ENCODE data around the gene SIX1.

SIX1 gene

DNA sequence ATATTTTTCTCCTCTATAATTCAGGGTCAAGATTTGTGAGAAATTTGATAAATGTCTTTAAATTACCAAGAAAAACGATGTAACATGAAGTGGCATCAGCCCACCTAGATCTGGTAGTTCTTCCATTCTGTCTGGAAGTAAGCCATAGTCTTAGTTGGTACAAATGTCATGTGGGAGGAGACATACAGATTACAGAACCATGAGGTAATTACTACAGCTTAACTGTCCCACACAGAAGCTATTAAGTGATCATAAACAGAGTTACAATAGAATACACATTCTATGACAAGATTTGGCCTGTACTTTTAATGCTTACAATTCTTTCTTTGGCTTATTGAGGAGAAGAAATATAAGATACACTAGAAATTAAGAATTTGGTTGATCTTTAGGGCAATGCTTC lies 13.7 kb upstream of the SIX1 start:
- in situ Hi-C loops (cut with MboI; ENCODE audit: low sequenced_read_pairs, unreplicated experiment): no loop called here
- no peak for DNase-seq (ENCODE audit: low spot score)
- TF ChIP-seq, protein P1, sequence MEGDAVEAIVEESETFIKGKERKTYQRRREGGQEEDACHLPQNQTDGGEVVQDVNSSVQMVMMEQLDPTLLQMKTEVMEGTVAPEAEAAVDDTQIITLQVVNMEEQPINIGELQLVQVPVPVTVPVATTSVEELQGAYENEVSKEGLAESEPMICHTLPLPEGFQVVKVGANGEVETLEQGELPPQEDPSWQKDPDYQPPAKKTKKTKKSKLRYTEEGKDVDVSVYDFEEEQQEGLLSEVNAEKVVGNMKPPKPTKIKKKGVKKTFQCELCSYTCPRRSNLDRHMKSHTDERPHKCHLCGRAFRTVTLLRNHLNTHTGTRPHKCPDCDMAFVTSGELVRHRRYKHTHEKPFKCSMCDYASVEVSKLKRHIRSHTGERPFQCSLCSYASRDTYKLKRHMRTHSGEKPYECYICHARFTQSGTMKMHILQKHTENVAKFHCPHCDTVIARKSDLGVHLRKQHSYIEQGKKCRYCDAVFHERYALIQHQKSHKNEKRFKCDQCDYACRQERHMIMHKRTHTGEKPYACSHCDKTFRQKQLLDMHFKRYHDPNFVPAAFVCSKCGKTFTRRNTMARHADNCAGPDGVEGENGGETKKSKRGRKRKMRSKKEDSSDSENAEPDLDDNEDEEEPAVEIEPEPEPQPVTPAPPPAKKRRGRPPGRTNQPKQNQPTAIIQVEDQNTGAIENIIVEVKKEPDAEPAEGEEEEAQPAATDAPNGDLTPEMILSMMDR (IDR thresholded peaks at IDR 0.05; ENCODE audit: borderline replicate concordance, control extremely low read depth, extremely low read depth, insufficient read depth, missing control alignments): no peak

DNA sequence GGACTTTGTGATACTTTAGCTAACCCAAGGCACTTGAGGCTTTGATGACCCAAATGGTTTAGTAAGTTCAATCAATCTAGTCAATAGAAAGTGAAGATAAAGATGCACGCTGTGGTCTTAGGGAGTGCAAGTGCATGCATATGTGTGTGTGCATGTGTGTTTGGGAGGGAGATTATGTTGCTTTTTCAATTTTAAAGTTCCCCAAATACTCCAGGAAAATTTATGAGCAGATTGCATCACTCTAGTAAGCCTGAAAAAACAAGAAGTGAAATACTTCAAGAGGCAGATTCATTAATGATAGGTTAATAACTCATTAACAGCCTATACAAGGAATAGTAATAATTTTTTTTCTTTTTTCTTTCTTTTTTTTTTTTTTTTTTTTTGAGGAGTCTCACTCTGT lies 12.4 kb upstream of the SIX1 start:
- DNase-seq (ENCODE audit: low spot score): no peak
- in situ Hi-C loops (cut with MboI; ENCODE audit: low sequenced_read_pairs, unreplicated experiment): no loop called here
- TF ChIP-seq, protein P1 (IDR thresholded peaks at IDR 0.05; ENCODE audit: borderline replicate concordance, control extremely low read depth, extremely low read depth, insufficient read depth, missing control alignments): no peak

DNA sequence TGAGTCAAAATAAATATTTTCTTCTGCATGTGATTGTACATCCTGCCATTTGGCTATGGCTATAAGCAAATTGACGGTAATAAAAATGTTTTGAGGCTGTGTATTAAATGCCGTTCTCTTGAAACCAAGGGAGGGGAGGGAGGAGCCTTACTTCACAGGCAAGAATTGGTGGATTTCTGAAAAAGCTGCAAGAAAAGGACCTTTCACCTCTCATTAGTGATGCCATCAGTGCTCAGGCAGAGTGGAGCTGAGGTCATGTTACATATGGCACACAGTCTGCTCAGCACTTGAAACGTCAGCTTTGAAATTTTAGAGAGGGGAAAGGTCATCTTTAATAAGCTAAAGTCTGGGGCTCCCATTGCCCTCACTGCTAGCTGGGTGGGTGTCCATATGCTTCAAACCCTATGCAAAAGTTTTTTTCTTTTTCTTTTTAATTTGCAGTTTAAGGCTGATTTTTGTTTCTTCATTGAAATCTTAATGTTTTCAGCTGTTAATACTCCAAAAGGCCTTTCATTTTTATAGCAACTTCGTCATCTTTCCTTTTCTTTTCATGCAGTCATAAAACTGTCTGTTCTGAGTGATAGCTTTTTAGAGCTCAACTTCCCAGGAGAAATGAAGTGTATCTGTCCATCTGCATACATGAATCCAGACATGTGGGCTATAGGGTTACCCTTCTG lies 9.8 kb upstream of the SIX1 start:
- DNase-seq (ENCODE audit: low spot score): no peak
- TF ChIP-seq, protein P1 (IDR thresholded peaks at IDR 0.05; ENCODE audit: borderline replicate concordance, control extremely low read depth, extremely low read depth, insufficient read depth, missing control alignments): no peak
- in situ Hi-C loops (cut with MboI; ENCODE audit: low sequenced_read_pairs, unreplicated experiment): no loop called here

DNA sequence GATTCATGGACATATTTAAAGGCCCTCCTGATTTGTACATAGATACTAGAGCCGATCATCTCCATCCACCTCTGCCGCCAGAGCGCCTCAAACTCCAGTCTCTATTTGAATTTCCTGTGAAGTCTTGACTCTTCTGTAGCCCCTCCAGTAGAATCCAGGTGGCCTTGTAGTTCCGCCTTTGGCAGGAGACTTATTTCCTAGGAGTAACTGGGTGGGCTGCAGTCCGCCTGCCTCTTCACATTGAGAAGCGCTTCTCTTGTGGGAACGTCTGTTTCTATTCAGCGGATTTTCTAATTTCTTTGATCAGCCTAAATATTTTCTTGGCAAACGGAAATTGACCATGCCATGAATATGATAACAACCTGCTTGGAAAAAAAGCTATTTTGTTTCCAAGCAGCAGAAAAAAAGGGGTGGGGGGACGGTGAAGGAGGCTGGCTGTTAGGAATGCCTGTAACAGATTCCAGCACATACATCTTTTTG lies 9.0 kb upstream of the SIX1 start:
- TF ChIP-seq, protein P1 (IDR thresholded peaks at IDR 0.05; ENCODE audit: borderline replicate concordance, control extremely low read depth, extremely low read depth, insufficient read depth, missing control alignments): no peak
- in situ Hi-C loops (cut with MboI; ENCODE audit: low sequenced_read_pairs, unreplicated experiment): no loop called here

DNA sequence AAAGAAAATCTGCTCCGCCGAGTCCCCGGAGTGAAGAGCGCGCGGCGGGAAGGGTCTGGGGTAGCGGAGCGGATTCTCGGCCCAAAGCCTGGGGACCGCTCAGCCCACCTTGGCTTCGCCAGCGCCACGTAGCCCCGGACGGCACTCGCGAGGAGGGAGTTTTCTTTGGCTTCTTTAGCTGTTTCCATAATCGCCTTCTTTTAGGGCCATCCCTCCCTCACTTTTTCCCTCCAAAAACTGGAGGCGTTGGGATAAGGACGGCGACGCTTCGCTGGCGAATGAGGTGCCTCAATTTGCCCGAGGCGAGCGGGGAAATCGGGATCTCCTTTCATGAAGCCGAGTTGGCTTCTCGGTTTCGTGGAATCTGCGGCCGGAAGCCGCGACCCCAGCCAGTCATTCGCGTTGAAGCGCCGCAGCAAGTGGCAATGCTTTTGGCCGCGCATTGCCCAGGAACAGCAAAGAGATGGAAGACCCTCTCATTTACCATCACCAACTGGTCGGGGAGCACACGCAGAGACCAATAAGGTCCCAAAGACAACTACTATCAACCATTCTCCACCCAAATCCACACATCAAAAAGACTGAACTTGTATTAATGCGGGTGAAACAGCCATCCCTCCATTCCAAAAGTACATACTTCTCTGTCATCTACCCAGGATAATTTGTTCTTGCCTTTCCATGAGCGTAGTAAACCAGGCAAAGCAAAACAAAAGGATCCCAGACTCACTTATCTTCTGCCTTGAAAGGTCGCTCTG lies 8.4 kb upstream of the SIX1 start:
- in situ Hi-C loops (cut with MboI; ENCODE audit: low sequenced_read_pairs, unreplicated experiment): no loop called here
- no peak for DNase-seq (ENCODE audit: low spot score)
- TF ChIP-seq, protein P1 (IDR thresholded peaks at IDR 0.05; ENCODE audit: borderline replicate concordance, control extremely low read depth, extremely low read depth, insufficient read depth, missing control alignments): no peak

More for the DNA sequence above, 9.0 kb upstream of the SIX1 start:
- DNase-seq (ENCODE audit: low spot score): no peak

DNA sequence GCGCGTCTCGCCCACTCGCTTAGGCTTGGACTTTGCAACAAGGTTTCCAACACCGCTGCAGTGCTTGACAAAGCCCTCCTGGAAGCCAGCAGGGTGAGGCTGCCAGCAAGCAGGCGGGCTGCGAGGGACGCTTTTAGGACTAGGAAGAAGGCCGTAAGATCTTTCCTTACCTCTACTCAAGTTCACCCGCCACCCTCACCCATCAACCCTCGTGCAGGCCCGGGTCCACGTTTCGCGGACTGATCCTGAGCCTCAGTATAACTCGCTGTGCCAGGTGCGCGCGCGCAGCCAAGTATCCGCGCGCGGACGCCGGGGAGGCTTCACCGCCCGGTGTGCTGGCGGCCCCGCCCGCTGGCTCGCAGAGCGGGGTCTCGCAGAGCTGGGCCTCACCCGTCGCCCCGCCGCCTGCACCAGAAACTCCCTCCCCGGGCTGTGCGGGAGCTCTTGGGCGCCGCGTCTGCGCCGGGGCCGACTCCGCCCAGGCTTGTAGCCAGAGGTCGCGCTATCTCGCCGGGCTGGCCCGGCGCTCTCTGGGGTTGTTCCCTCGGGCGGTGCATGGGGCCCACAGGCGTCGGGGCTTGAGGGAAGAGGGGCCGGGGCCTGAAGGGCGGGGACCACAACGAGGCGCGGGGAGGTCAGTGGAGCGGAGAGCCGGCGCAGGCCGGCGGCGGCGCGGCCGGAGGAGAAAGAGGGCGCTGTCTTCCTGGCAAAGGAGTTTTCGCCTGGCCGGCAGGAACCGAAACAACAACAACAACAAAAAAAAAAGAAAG lies 7.6 kb upstream of the SIX1 start:
- in situ Hi-C loops (cut with MboI; ENCODE audit: low sequenced_read_pairs, unreplicated experiment): no loop called here
- peak; percentile 85 for DNase-seq (ENCODE audit: low spot score)
- TF ChIP-seq, protein P1 (IDR thresholded peaks at IDR 0.05; ENCODE audit: borderline replicate concordance, control extremely low read depth, extremely low read depth, insufficient read depth, missing control alignments): peak; percentile 76

Data from GM13976 (cell line).